Osteoblast (primary cell): Measurements from ENCODE around the gene ZNF724. TPM values are rescaled to one million over a fixed set of nuclear protein-coding genes. Genes with fewer than 3 reads are reported as not detected.

Source experiments
- DNase-seq: peaks from one replicate; pipeline ENCODE4 v3.0.0; 2011; ENCODE audit warnings: low spot score, mixed read lengths; ENCODE audit not compliant: insufficient read length; ENCODE audit errors: missing footprints
- H2AFZ ChIP-seq: 2 replicates; pipeline ENCODE4 v1.6.0; 2011; ENCODE audit warnings: mild to moderate bottlenecking, low read length
- H3K27ac ChIP-seq: 2 replicates; pipeline ENCODE4 v1.5.1; 2011; ENCODE audit warnings: mild to moderate bottlenecking, low read depth, low read length, moderate library complexity
- H3K27me3 ChIP-seq: 2 replicates; pipeline ENCODE4 v1.6.0; 2012; ENCODE audit warnings: mild to moderate bottlenecking, control low read depth, inconsistent platforms, low read length, moderate library complexity; ENCODE audit not compliant: insufficient read depth
- H3K36me3 ChIP-seq: 2 replicates; pipeline ENCODE4 v1.5.1; 2011; ENCODE audit warnings: mild to moderate bottlenecking, low read length, control low read depth, moderate library complexity; ENCODE audit not compliant: insufficient read depth
- H3K4me1 ChIP-seq: 2 replicates; pipeline ENCODE4 v1.5.1; 2011; ENCODE audit warnings: mild to moderate bottlenecking, low read length, control low read depth, moderate library complexity; ENCODE audit not compliant: insufficient read depth
- H3K4me2 ChIP-seq: 2 replicates; pipeline ENCODE4 v1.6.0; 2011; ENCODE audit warnings: mild to moderate bottlenecking, low read length; ENCODE audit not compliant: insufficient read depth
- H3K4me3 ChIP-seq: fragments of 200-600 bp; sonication (generic); 3 replicates; pipeline ENCODE4 v1.5.1; 2012; ENCODE audit warnings: mild to moderate bottlenecking, low read length, inconsistent platforms; ENCODE audit not compliant: insufficient read depth
- H3K79me2 ChIP-seq: 2 replicates; pipeline ENCODE4 v1.6.0; 2012; ENCODE audit warnings: mild to moderate bottlenecking, low read length, control low read depth, inconsistent platforms; ENCODE audit not compliant: insufficient read depth
- H3K9me3 ChIP-seq: 2 replicates; pipeline ENCODE4 v1.5.1; 2011; ENCODE audit warnings: low read depth, low read length, control low read depth
- H4K20me1 ChIP-seq: 2 replicates; pipeline ENCODE4 v1.6.0; 2012; ENCODE audit warnings: mild to moderate bottlenecking, low read length, control low read depth; ENCODE audit not compliant: insufficient read depth
- CTCF ChIP-seq: IDR thresholded peaks from 2 replicates; pipeline ENCODE4 v1.5.1; 2011; ENCODE audit warnings: mild to moderate bottlenecking, low read depth, low read length, moderate library complexity; ENCODE audit errors: extremely low read depth
- small RNA-seq: library from RNA; depleted of rRNA; stranded (forward); fragments of <200 nt; gene quantifications from one replicate; pipeline ENCODE3, GENCODE V24; 2012
- total RNA-seq: library from RNA; depleted of rRNA; stranded (reverse); fragments of >200 nt; gene quantifications from 2 replicates; pipeline ENCODE4 v1.2.3, GENCODE V29; 2012

ZNF724 gene
- total RNA-seq, 1 donor = 2.5 TPM

DNA sequence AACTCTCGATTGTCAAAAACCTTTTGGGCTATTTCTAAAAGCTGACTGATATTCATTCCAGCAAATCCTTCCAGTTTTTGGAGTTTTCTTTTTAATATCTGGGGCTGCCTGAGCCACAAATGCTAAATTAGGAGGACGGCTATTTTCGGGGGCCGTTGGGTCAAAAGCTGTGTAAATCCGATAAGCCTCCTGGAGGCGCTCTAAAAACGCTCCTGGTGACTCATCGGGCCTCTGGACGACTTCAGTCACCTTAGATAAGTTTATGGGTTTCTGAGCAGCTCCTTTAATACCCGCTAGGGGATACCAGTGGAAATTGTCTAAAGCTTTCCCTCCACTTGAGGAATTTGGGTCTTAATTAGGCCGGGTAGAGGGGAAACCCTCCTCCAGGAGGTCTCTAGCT, 66.9 kb downstream of the ZNF724 start:
- no peaks in the 10 kb centered on the region for H4K20me1 ChIP-seq
- no peak overlapping the region for H2AFZ ChIP-seq
- no peaks in the 10 kb centered on the region for H3K4me1 ChIP-seq

More for the DNA sequence above, 66.9 kb downstream of the ZNF724 start:
- Histone ChIP-seq H3K9me3 (no peaks in the 10 kb centered on the region), H3K79me2 (no peaks in the 10 kb centered on the region), H3K36me3 (no peaks in the 10 kb centered on the region), H3K27ac (no peak overlapping the region), H3K4me3 (no peak overlapping the region), H3K4me2 (no peak overlapping the region), H3K27me3 (no peaks in the 10 kb centered on the region)
- DNase-seq = no peak
- no peak for TF ChIP-seq CTCF

Small RNA genes within 50 kb of the gene (small RNA-seq; reads per million reads assigned to genes)
- gene VN1R91P = not detected

Other genes with a start within 250 kb of the ZNF724 start
- gene ZNF728, start 247.2 kb downstream of the ZNF724 start, total RNA-seq = under 0.01 TPM in 2 replicates
- 0.72 and 1.2 TPM in 2 replicates for gene ZNF730, start 133.4 kb downstream of the ZNF724 start, total RNA-seq
- gene ZNF91, start 145.1 kb upstream of the ZNF724 start, total RNA-seq = 14.8 and 20.6 TPM in 2 replicates